Heart left ventricle (tissue), 16 donors: ENCODE data around the gene LFNG. TPM values are rescaled to one million over a fixed set of nuclear protein-coding genes. Genes with fewer than 3 reads are reported as not detected.
A peak's percentile ranks its signal among the peaks of the same experiment; 100 is the strongest.

Source experiments
- ATAC-seq, 4 donors: fragments of 200-7000 bp; cut with Tn5 transposase; one replicate each; pipeline ENCODE4 v1.9.1; 2020 to 2022; ENCODE audit warnings: moderate library complexity in 4 of 4, mild to moderate bottlenecking in 3 of 4, moderate number of reproducible peaks in 1 of 4
- DNase-seq, 5 donors: peaks; one replicate each; pipeline ENCODE4 v3.0.0-alpha.2; 2020
- H3K27ac ChIP-seq, 12 donors: fragments of 200-600 bp; sonication (generic) in 4 of 12; one replicate each; pipeline versions ENCODE4 v1.5.0 to v1.8.0; 2016 to 2022; ENCODE audit warnings: mild to moderate bottlenecking in 2 of 12
- H3K27me3 ChIP-seq, 9 donors: fragments of 200-600 bp; sonication (generic) in 2 of 9; one replicate each; pipeline versions ENCODE4 v1.5.1 to v1.8.0; 2016 to 2022; ENCODE audit warnings: mild to moderate bottlenecking in 3 of 9
- H3K36me3 ChIP-seq, 9 donors: fragments of 200-600 bp; sonication (generic) in 2 of 9; one replicate each; pipeline versions ENCODE4 v1.5.0 to v1.8.0; 2018 to 2022; ENCODE audit warnings: mild to moderate bottlenecking in 2 of 9
- H3K4me1 ChIP-seq, 12 donors: fragments of 200-600 bp; sonication (generic) in 4 of 12; one replicate each; pipeline versions ENCODE4 v1.5.0 to v1.8.0; 2016 to 2022; ENCODE audit warnings: mild to moderate bottlenecking in 3 of 12
- H3K4me3 ChIP-seq, 12 donors: fragments of 200-600 bp; sonication (generic) in 4 of 12; one replicate each; pipeline versions ENCODE4 v1.5.0 to v1.8.0; 2017 to 2022; ENCODE audit warnings: mild to moderate bottlenecking in 9 of 12, moderate library complexity in 4 of 12
- H3K9me3 ChIP-seq, 12 donors: fragments of 200-600 bp; sonication (generic) in 4 of 12; one replicate each; pipeline versions ENCODE4 v1.5.0 to v1.8.0; 2016 to 2022; ENCODE audit warnings: mild to moderate bottlenecking in 1 of 12
- POLR2A ChIP-seq, 2 donors: fragments of 450-650 bp; IDR thresholded peaks; one replicate each; pipeline ENCODE4 v1.6.1; 2017; ENCODE audit warnings: antibody characterized with exemption in 2 of 2, mild to moderate bottlenecking in 2 of 2, moderate library complexity in 2 of 2
- WGBS, 4 donors: extraction: QIAGEN DNeasy Blood & Tissue Kit in 2 of 4; methylation state at CpG; one replicate each; pipeline versions ENCODE4 v1.1.5 to v1.1.7; 2013 to 2018; 5-methylcytosine and 5-hydroxymethylcytosine counted together
- intact Hi-C, 10 donors: fragments of 100-400 bp; cut with DNase I; formaldehyde crosslinking; loops; one replicate each; pipeline versions ENCODE4 v1.11.1 to v1.14.2; 2022
- polyA plus RNA-seq, 2 donors: library from polyadenylated mRNA; stranded (reverse); fragments of 200-250 nt; gene quantifications; one replicate each; pipeline ENCODE4 v1.2.3, GENCODE V29; 2013
- total RNA-seq, 9 donors: library from RNA; depleted of rRNA in 2 of 9; stranded (reverse); fragments of >200 nt in 2 of 9; fragmentation: NEBNext Ultra II Directional in 3 of 9; extraction: Animal tissue kit (Norgen Biotek cat#: 25700) in 3 of 9; gene quantifications; one replicate each; pipeline versions ENCODE4 v1.1.0 to v1.2.4, GENCODE V29; 2016 to 2023
- TF ChIP-seq, protein P1 (sequence below), 12 donors: fragments of 200-600 bp; sonication (generic) in 4 of 12; IDR thresholded peaks; one replicate each; pipeline versions ENCODE4 v1.5.0 to v1.8.0; 2018 to 2022; ENCODE audit warnings: antibody characterized with exemption in 12 of 12, mild to moderate bottlenecking in 5 of 12
- donor health status: ischemic (EF 13 %, LVEDD 7.1; RV severe dilation, severe dysfunction).
- donor health status: healthy with polysubstance abuse.
- donor health status: DM: no; HTN: yes; CAD: no.
- donor health status: DM: no; HTN: no; CAD: no.
- donor health status: ischemic (EF 25% LVEDD 6.9; RV normal size, moderate dysfunction).
- donor health status: ischemic (EF 25% LVEDD 5.7; RV mildly dilated, moderate dysfunction).
- donor health status: healthy.
- donor health status: DM: yes; HTN: yes; CAD: no.
- donor health status: ischemic (EF 35%, LVEDD 5.7; RV mildly dilated, moderate dysfunction).
- donor health status: nonischemic (EF 11% LVEDD 7.7; RV severe dilation, severe dysfunction).
- donor health status: DM: yes; HTN: yes; CAD: no.
- donor health status: PGD.
- donor health status: ischemic (EF 29% LVEDD 5.4; RV normal size, mild dysfunction).
- donor health status: nonischemic (EF 23%, LVEDD 6.1; RV moderate dilation, normal function).

LFNG gene
- total and polyA plus RNA-seq, 11 donors = 3.1 to 22.8 (median 7.6) TPM

DNA sequence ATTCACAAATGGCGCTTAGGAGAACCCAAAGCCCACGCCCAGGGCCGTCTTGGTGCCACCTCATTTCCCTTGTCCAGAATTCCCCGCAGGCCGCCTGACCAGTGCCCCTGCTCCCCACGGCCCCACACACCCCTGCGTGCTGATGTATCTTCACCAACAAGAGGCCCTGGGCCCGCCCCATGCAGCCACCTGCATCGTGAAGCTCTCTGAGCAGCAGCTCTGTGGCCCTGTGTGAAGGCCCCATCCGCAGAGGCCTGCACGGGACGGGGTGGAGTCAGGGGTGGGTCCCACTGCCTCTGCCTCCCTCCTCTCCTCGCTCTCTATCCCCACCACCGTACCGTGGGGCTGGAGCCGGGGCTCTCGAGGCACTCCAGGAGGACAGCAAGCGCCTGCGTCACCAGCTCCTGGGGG, 21.1 kb downstream of the LFNG start:
- Histone ChIP-seq H3K27me3 (no peaks in the 10 kb centered on the region), H3K27ac (no peak overlapping the region), H3K4me1 (no peaks in the 10 kb centered on the region), H3K36me3 (peaks cover 0 to 79% (median 71%) of the 10 kb centered on the region in 9 donors), H3K9me3 (no peaks in the 10 kb centered on the region), H3K4me3 (no peak overlapping the region)
- TF ChIP-seq POLR2A (IDR thresholded peaks at IDR 0.05) = no peak
- TF ChIP-seq, protein P1, sequence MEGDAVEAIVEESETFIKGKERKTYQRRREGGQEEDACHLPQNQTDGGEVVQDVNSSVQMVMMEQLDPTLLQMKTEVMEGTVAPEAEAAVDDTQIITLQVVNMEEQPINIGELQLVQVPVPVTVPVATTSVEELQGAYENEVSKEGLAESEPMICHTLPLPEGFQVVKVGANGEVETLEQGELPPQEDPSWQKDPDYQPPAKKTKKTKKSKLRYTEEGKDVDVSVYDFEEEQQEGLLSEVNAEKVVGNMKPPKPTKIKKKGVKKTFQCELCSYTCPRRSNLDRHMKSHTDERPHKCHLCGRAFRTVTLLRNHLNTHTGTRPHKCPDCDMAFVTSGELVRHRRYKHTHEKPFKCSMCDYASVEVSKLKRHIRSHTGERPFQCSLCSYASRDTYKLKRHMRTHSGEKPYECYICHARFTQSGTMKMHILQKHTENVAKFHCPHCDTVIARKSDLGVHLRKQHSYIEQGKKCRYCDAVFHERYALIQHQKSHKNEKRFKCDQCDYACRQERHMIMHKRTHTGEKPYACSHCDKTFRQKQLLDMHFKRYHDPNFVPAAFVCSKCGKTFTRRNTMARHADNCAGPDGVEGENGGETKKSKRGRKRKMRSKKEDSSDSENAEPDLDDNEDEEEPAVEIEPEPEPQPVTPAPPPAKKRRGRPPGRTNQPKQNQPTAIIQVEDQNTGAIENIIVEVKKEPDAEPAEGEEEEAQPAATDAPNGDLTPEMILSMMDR (IDR thresholded peaks at IDR 0.05) = no peak
- 86 to 94% (median 93%) methylated on average over 15 to 19 of the region's 19 CpGs for WGBS, 4 donors
- ATAC-seq (no peak), DNase-seq (peak in 2 of 5 donors; percentile 5 to 56)
- intact Hi-C loops = no loop called here

DNA sequence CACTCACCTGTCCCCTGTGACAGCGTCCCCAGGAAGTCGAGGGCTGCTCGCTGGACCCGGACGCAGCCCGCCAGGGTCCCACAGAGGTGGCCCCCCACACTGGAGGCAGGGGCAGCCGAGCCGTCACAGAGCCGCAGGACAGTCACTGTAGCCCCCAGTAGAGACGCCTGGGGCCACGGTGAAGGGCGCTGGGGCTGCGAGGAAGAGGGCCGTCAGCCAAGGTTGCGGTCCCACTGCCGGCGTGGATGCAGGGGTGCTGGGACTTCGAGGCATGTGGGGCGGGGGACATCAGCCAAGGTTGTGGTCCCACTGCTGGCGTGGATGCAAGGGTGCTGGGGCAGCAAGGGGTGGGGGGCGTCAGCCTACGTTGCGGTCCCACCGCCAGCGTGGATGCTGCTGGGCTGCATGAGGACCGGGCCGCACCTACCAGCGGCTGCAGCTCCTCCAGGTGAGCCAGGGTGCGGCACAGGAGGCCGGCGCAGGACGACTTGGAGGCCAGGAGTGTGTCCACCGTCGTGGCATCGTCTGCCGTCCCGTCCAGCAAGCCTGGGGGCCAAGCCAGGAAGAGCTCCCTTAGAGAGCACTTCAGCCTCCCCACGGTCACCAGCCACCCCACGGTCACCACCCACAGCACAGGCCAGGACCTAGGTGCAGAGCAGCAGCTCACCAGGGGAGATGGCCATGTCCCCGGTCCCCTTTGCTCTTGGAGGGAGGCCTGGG, 21.9 kb downstream of the LFNG start:
- H3K4me3 ChIP-seq = no peak overlapping the region
- no peak for ATAC-seq
- H3K4me1 ChIP-seq = no peaks in the 10 kb centered on the region
- TF ChIP-seq, protein P1 (IDR thresholded peaks at IDR 0.05) = no peak
- TF ChIP-seq POLR2A (IDR thresholded peaks at IDR 0.05) = no peak
- H3K9me3 ChIP-seq = no peaks in the 10 kb centered on the region
- 93 to 95% (median 94%) methylated on average over 30 to 40 of the region's 40 CpGs for WGBS, 4 donors
- intact Hi-C loops = no loop called here
- peaks cover 0 to 87% (median 79%) of the 10 kb centered on the region in 9 donors for H3K36me3 ChIP-seq
- H3K27me3 ChIP-seq = no peaks in the 10 kb centered on the region
- no peak overlapping the region for H3K27ac ChIP-seq
- DNase-seq = peak in 2 of 5 donors; percentile 18 to 60

DNA sequence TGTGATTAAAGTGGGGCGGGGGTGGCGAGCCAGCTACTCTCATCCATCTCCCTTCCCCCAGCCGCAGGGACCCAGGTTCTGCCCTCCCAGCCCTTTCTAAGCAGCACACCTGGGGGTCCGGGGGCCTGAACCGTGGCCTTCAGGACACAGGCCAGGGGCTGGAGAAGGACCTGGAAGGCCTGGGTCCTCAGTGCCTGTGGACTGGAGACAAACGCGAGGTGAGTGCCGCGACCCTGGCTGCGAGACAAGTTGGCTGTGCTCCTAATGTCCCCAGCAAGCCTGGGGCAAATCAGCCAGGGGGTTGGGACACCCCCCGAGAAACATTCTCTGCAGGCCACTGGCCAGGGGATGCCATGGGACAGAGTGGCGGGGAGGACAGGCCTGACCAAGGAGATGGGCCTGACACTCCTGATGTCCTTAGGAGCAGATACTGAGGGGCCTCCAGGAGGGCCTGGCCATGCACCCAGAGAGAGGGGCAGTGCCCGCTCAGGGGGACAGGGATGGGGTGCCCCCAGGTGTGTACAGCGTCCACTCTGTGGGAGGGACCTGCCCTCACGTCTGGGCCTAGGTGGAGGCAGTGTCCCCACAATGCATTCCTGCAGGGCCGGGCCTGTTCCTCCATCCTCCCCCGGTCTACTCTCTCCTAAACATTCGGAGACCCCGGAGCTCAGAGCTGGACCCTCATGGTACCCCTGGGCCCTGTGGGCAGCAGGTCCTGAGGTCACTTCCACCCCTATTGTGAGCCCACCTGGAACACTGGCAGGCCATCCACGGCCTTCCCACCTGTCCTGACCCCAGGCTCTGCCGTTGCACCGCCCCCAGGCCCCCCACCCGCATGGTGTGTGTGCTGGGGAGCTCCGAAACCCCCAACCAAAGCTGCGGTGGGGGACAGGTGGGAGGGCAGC, 22.7 kb downstream of the LFNG start:
- no peak overlapping the region for H3K4me3 ChIP-seq
- no peak overlapping the region for H3K27ac ChIP-seq
- H3K4me1 ChIP-seq = no peaks in the 10 kb centered on the region
- ATAC-seq = no peak
- intact Hi-C loops = no loop called here
- DNase-seq = peak in 2 of 5 donors; percentile 17 to 37
- H3K27me3 ChIP-seq = no peaks in the 10 kb centered on the region
- H3K36me3 ChIP-seq = peaks cover 0 to 95% (median 87%) of the 10 kb centered on the region in 9 donors
- TF ChIP-seq, protein P1 (IDR thresholded peaks at IDR 0.05) = no peak
- TF ChIP-seq POLR2A (IDR thresholded peaks at IDR 0.05) = no peak
- no peaks in the 10 kb centered on the region for H3K9me3 ChIP-seq
- 82 to 92% (median 86%) methylated on average over 10 to 25 of the region's 25 CpGs for WGBS, 4 donors
